IMR-90 (cell line): ENCODE measurements around the gene TIGAR. TPM values are rescaled to one million over a fixed set of nuclear protein-coding genes. Genes with fewer than 3 reads are reported as not detected.

ENCODE experiments used
- ATAC-seq: fragments of 200-7000 bp; cut with Tn5 transposase; 2 replicates; pipeline ENCODE4 v1.9.1; 2020; ENCODE audit warnings: low read depth, mild to moderate bottlenecking, moderate library complexity
- BruUV-seq: library from RNA; stranded (reverse); fragments of 400-500 nt; replicated peaks from 2 replicates; lab custom pipeline; 2021; lab: Mats Ljungman, UMichigan
- CTCF ChIA-PET: fragments of 300-600 bp; formaldehyde crosslinking; extraction: SDS; loops from one replicate; lab custom pipeline; 2021; ENCODE audit warnings: antibody characterized with exemption; lab: Yijun Ruan, JAX
- POLR2A ChIA-PET: fragments of 300-600 bp; sonication (Branson Sonifier 250); formaldehyde crosslinking; loops from one replicate; lab custom pipeline; 2022; ENCODE audit warnings: antibody characterized with exemption; ENCODE audit not compliant: unreplicated experiment; lab: Charles Lee
- DNase-seq: peaks from one replicate; pipeline ENCODE4 v3.0.0; 2013
- H2AFZ ChIP-seq: replicated peaks from 2 replicates; pipeline ENCODE3; 2013; ENCODE audit warnings: low read length, mild to moderate bottlenecking; ENCODE audit not compliant: poor library complexity
- H2AK5ac ChIP-seq: 2 replicates; pipeline ENCODE4 v1.6.1; 2013; ENCODE audit warnings: low read depth, low read length, inconsistent platforms
- H2AK9ac ChIP-seq: replicated peaks from 2 replicates; pipeline ENCODE3; 2013; ENCODE audit warnings: mild to moderate bottlenecking, low read depth, low read length, moderate library complexity; ENCODE audit not compliant: poor library complexity
- H2BK120ac ChIP-seq: 2 replicates; pipeline ENCODE4 v1.6.1; 2013; ENCODE audit warnings: low read depth, low read length, inconsistent platforms
- H2BK15ac ChIP-seq: 3 replicates; pipeline ENCODE4 v1.6.1; 2013; ENCODE audit warnings: low read depth, low read length, inconsistent platforms
- H2BK20ac ChIP-seq: 2 replicates; pipeline ENCODE4 v1.6.1; 2013; ENCODE audit warnings: low read depth, mild to moderate bottlenecking, inconsistent platforms, low read length, moderate library complexity
- H2BK5ac ChIP-seq: 2 replicates; pipeline ENCODE4 v1.6.1; 2013; ENCODE audit warnings: mild to moderate bottlenecking, low read depth, low read length, inconsistent platforms; ENCODE audit not compliant: poor library complexity, severe bottlenecking
- H3K14ac ChIP-seq: replicated peaks from 2 replicates; pipeline ENCODE4 v1.6.1; 2013; ENCODE audit warnings: low read depth, low read length, inconsistent platforms
- H3K18ac ChIP-seq: 2 replicates; pipeline ENCODE4 v1.6.1; 2013; ENCODE audit warnings: low read depth, low read length, control low read depth
- H3K23ac ChIP-seq: 2 replicates; pipeline ENCODE4 v1.6.1; 2013; ENCODE audit warnings: low read depth, low read length, inconsistent platforms
- H3K27ac ChIP-seq: 2 replicates; pipeline ENCODE4 v1.5.1; 2013; ENCODE audit warnings: mild to moderate bottlenecking, control low read depth, low read length; ENCODE audit not compliant: insufficient read depth
- H3K27me3 ChIP-seq: 2 replicates; pipeline ENCODE4 v1.6.1; 2013; ENCODE audit warnings: low read length; ENCODE audit not compliant: control insufficient read depth, insufficient read depth
- H3K36me3 ChIP-seq: 2 replicates; pipeline ENCODE4 v1.6.1; 2013; ENCODE audit warnings: low read length, mixed read lengths; ENCODE audit not compliant: control insufficient read depth, insufficient read depth
- H3K4ac ChIP-seq: 2 replicates; pipeline ENCODE4 v1.6.1; 2013; ENCODE audit warnings: low read depth, low read length, inconsistent platforms
- H3K4me1 ChIP-seq: 2 replicates; pipeline ENCODE4 v1.6.1; 2013; ENCODE audit warnings: low read length, mixed read lengths; ENCODE audit not compliant: control insufficient read depth, insufficient read depth
- H3K4me2 ChIP-seq: 2 replicates; pipeline ENCODE4 v1.6.1; 2013; ENCODE audit warnings: low read depth, mild to moderate bottlenecking, control low read depth, low read length, moderate library complexity
- H3K4me3 ChIP-seq: 2 replicates; pipeline ENCODE4 v1.5.1; 2013; ENCODE audit warnings: low read depth, mild to moderate bottlenecking, control low read depth, low read length, moderate library complexity; ENCODE audit not compliant: insufficient read depth
- H3K56ac ChIP-seq: 2 replicates; pipeline ENCODE4 v1.6.1; 2013; ENCODE audit warnings: low read length, inconsistent platforms; ENCODE audit not compliant: insufficient read depth; ENCODE audit errors: extremely low read depth
- H3K79me1 ChIP-seq, 2 experiments: 2 replicates each; pipeline ENCODE4 v1.6.1; 2013; ENCODE audit warnings: low read length in 2 of 2, inconsistent platforms in 1 of 2, low read depth in 1 of 2
- H3K9ac ChIP-seq: 2 replicates; pipeline ENCODE4 v1.6.1; 2013; ENCODE audit warnings: low read depth, low read length, control low read depth
- H3K9me1 ChIP-seq: 2 replicates; pipeline ENCODE4 v1.6.1; 2013; ENCODE audit warnings: low read length, inconsistent platforms; ENCODE audit not compliant: insufficient read depth
- H3K9me3 ChIP-seq: 2 replicates; pipeline ENCODE4 v1.6.1; 2013; ENCODE audit warnings: low read length; ENCODE audit not compliant: control insufficient read depth, insufficient read depth
- H4K20me1 ChIP-seq: 2 replicates; pipeline ENCODE4 v1.6.1; 2013; ENCODE audit warnings: low read length, inconsistent platforms; ENCODE audit not compliant: insufficient read depth
- H4K5ac ChIP-seq: 2 replicates; pipeline ENCODE4 v1.6.1; 2013; ENCODE audit warnings: mild to moderate bottlenecking, low read depth, low read length, control low read depth
- H4K8ac ChIP-seq, 2 experiments: 2 replicates each; pipeline ENCODE4 v1.6.1; 2013; ENCODE audit warnings: low read depth in 2 of 2, low read length in 2 of 2, control low read depth in 1 of 2, inconsistent platforms in 1 of 2
- H4K91ac ChIP-seq: 2 replicates; pipeline ENCODE4 v1.6.1; 2013; ENCODE audit warnings: low read depth, low read length, inconsistent platforms; ENCODE audit not compliant: insufficient read depth
- CHD1 ChIP-seq: IDR thresholded peaks from 2 replicates; pipeline ENCODE4 v1.6.1; 2012; ENCODE audit warnings: low read depth, low read length, improper control_type of control experiment
- ELK1 ChIP-seq: fragments of 150-350 bp; IDR thresholded peaks from 2 replicates; pipeline ENCODE4 v1.6.1; 2016; ENCODE audit warnings: low read depth, mild to moderate bottlenecking, low read length, moderate library complexity, borderline replicate concordance
- FOS ChIP-seq: fragments of 150-350 bp; IDR thresholded peaks from 2 replicates; pipeline ENCODE4 v1.6.1; 2016; ENCODE audit warnings: low read depth, low read length
- MAZ ChIP-seq: IDR thresholded peaks from 2 replicates; pipeline ENCODE4 v1.6.1; 2012; ENCODE audit warnings: low read depth, mild to moderate bottlenecking, low read length, improper control_type of control experiment, moderate library complexity, borderline replicate concordance
- MXI1 ChIP-seq: IDR thresholded peaks from 2 replicates; pipeline ENCODE4 v1.6.1; 2012; ENCODE audit warnings: low read depth, mild to moderate bottlenecking, low read length, moderate library complexity, borderline replicate concordance
- NFE2L2 ChIP-seq: fragments of 150-350 bp; IDR thresholded peaks from 2 replicates; pipeline ENCODE4 v1.6.1; 2016; ENCODE audit warnings: low read depth, mild to moderate bottlenecking, low read length
- RAD21 ChIP-seq: IDR thresholded peaks from 2 replicates; pipeline ENCODE4 v1.6.1; 2012; ENCODE audit warnings: low read length, improper control_type of control experiment
- SMC3 ChIP-seq: fragments of 150-350 bp; IDR thresholded peaks from 2 replicates; pipeline ENCODE4 v1.6.1; 2016; ENCODE audit warnings: low read depth, mild to moderate bottlenecking, antibody characterized with exemption, low read length, moderate library complexity
- WGBS, 2 experiments: methylation state at CpG; one replicate each; pipeline versions ENCODE4 v1.1.5 to v1.1.7; 2013; ENCODE audit warnings: missing lambda C conversion rate in 2 of 2; ENCODE audit not compliant: insufficient read length in 1 of 2; ENCODE audit errors: extremely low coverage in 2 of 2; 5-methylcytosine and 5-hydroxymethylcytosine counted together
- dilution Hi-C: fragments of 300-500 bp; cut with HindIII; formaldehyde crosslinking; loops from one replicate; pipeline ENCODE4 v1.14.3; 2018; ENCODE audit warnings: low sequenced_read_pairs; ENCODE audit not compliant: unreplicated experiment
- in situ Hi-C: fragments of 300-500 bp; cut with MboI; formaldehyde crosslinking; loops from 3 replicates; pipeline ENCODE4 v1.14.3; 2019; ENCODE audit warnings: low sequenced_read_pairs, inconsistent platforms, mixed read lengths
- intact Hi-C: fragments of 100-400 bp; cut with micrococcal nuclease; formaldehyde crosslinking; loops from 2 replicates; pipeline ENCODE4 v1.10.0; 2022
- polyA plus RNA-seq, 3 experiments: library from polyadenylated mRNA; depleted of rRNA; stranded (reverse); fragments of >200 nt; gene quantifications; 2 replicates each; pipeline ENCODE4 v1.2.3, GENCODE V29; 2012; ENCODE audit warnings: low replicate concordance in 1 of 3
- total RNA-seq: library from RNA; depleted of rRNA; stranded (reverse); fragments of >200 nt; gene quantifications from 2 replicates; pipeline ENCODE4 v1.2.3, GENCODE V29; 2012

Gene TIGAR
- total and polyA plus RNA-seq, 2 of the 4 experiments (the other 2 are of a cell fraction): 7.3 to 13.7 TPM

GRCh38 chr12:4300883-4301282, 20.1 kb upstream of the TIGAR start:
- Histone ChIP-seq H4K5ac (no peak overlapping the region), H4K91ac (no peak overlapping the region), H2BK5ac (no peak overlapping the region), H3K23ac (no peak overlapping the region), H2BK120ac (no peak overlapping the region), H3K4me3 (no peak overlapping the region), H4K20me1 (no peaks in the 10 kb centered on the region; the same call in 1 of the 2 replicates), H3K14ac (no peak overlapping the region), H4K8ac (no peak overlapping the region), H2BK15ac (no peak overlapping the region), H3K18ac (no peak overlapping the region), H2BK20ac (no peak overlapping the region), H3K27ac (no peak overlapping the region), H2AK9ac (no peak overlapping the region), H3K4ac (no peak overlapping the region), H3K27me3 (peaks cover 7% of the 10 kb centered on the region), H2AFZ (no peak overlapping the region), H3K9me3 (no peaks in the 10 kb centered on the region), H2AK5ac (no peak overlapping the region), H3K9me1 (no peaks in the 10 kb centered on the region), H3K9ac (no peak overlapping the region), H3K56ac (no peak overlapping the region), H3K4me2 (no peak overlapping the region), H3K4me1 (no peaks in the 10 kb centered on the region), H3K79me1 (no peaks in the 10 kb centered on the region), H3K36me3 (0 out of 2 replicates have a peak, but pooled peaks cover 1% of the 10 kb centered on the region)
- dilution Hi-C loops (no loop called here), in situ Hi-C loops (no loop called here), intact Hi-C loops (no loop called here)
- TF ChIP-seq ELK1 (no peak), NFE2L2 (0 out of 2 replicates have a peak, but pooled peaks have one; percentile 21), MAZ (no peak), RAD21 (no peak), MXI1 (no peak), SMC3 (no peak), FOS (no peak), CHD1 (no peak)
- no TSS peak for BruUV-seq
- ChIA-PET CTCF (no interaction called here), POLR2A (no interaction called here)
- WGBS, 2 experiments: 83% methylated on average over 2 of the region's 5 CpGs; no CpG with 5 or more reads in 1 of the 2 experiments
- ATAC-seq (no peak), DNase-seq (no peak)
